GM19351 (cell line): ENCODE results near the gene SMG6.
"Not testable (repeated sequence)": the region's sequence is repeated elsewhere in the genome, so short reads cannot be mapped to it uniquely, and the experiment has no call there.

Experiments
- ATAC-seq: cut with Tn5 transposase; IDR thresholded peaks from one replicate; pipeline ENCODE4 v1.9.1; 2021; ENCODE audit warnings: mild to moderate bottlenecking, moderate library complexity; ENCODE audit not compliant: unreplicated experiment

The SMG6 gene

DNA sequence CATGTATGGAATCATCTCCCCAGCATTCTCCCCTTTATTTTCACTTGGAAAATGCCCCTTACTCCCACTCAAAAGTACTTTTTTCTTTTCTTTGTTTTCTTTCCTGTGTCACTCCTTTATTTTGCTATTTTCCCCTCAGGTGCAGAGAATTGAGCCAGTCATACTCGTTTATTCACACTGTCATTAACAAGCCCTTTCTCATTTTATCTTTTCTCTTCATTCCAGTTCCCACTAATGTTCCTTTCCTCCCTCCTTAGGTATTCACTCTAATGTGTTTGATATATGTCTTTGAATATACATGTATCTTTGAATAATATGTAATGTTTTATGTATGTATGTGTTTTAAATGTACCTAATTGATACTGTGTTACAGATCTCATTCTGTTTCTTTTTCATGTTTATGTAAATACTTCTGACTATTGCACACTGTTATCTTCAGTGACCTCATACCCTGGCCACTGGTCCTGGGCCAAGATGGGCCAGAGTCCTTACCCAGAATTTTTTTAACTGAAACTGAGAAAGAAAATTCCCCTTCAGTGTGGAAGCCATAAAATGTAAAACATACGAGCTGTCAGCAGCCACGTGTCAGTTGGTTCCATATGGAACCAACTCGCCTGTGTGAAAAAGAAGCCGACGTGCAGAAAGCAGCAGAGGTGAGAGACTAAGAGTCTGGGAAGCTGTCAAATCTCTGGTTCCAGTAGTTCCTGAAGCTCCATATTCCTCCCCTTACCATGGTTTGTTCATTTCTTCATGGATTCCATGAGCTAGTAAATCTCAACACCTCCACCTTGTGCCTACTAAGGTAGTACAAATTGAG is 6.0 kb upstream of the SMG6 start:
- no peak for ATAC-seq

DNA sequence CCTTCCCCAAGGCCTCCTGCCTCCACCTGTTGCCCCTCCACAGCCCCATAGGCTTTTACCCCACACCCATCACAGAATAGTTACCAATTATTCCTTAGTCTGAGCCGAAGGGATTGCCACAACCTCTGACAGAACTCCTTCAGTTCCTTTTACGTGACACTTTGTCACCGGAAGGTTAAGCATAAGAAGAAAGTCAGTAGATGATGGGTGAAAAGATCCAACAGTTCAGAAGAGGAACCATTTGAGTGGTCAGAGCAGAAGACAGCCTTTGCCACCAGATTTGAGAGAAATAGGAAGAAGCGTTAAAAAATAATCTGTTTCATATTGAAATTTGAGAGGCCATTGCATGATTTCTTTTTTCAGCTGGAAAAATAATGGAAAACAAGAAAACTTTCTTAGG is 1.3 kb upstream of the SMG6 start:
- ATAC-seq: no peak

DNA sequence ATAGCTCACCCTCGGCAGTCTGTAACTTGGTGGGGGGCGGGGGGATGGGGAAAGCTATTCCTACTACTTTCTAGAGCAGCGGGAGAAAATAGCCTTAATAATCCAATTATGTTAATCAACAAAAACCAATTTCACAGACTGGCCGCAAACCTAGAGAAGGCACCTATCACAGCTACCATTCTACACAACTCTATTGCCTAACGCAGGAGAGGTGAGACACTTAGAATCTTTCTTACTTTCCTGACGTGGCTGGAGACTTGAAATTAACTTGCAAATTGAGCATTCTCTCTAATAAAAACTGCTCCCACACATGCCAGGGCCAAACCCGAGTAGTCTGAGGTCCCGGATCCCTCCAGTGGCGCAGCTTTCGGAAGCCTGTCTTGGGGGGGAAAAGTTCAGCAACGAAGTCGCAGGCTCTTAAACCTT is 794 bp downstream of the SMG6 start:
- peak; percentile 10 for ATAC-seq

DNA sequence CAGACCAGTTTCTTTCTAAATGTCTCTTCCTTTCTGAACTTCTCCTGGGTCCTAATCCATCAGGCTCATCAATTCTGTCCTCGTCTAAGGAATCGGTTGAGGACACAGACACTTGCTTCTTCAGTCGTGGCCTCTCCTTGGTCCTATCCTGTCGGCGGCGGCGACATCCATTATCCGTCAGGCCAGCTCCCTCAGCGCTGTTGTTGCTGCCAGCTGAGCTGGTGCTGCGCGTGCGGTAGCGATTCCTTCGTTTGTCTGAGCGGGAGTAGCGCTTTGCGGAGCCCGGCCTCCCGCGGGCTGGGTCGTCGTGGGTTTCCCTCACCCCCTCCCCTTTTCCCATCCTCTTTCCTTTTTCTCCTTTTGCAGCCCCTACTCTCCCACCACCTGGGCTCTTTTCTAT is 3.8 kb downstream of the SMG6 start:
- ATAC-seq: no peak

DNA sequence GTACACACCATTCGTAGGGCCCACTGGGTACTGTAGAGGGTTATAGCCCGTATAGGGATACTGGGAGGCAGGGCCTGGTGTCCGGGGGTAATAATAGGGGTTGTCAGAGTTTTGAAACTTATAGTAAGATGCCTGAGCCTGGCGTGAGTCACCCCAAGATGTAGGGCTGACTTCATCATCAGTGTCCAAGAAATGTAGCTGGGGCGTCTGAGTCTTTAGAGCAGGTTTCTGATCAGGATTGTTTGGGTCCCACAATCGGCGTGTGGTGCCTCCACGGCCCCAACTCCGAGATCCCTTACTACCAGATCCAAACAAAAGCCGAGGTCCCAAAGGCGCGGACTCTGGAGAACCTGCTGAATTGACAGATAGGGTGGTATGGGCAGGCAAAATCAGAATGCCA is 4.4 kb downstream of the SMG6 start:
- ATAC-seq: no peak

DNA sequence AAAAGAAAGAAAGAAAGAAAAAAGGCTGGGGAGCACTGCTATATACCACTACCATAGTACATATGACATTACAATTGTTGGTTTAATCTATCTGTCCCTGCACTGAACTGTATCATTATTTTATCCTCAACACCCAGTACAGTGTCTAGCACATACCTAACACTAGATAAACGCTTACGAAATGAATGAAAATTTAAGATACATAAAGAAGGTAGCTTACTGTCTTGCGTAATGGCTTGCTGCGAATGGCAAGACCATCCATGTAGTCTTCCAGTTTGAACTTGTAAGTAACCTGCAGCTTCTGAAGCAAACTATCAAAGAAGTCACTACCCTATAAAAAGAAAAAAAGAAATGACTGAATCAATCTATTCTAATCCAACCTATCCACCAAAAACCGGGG is 6.6 kb downstream of the SMG6 start:
- ATAC-seq: no peak

DNA sequence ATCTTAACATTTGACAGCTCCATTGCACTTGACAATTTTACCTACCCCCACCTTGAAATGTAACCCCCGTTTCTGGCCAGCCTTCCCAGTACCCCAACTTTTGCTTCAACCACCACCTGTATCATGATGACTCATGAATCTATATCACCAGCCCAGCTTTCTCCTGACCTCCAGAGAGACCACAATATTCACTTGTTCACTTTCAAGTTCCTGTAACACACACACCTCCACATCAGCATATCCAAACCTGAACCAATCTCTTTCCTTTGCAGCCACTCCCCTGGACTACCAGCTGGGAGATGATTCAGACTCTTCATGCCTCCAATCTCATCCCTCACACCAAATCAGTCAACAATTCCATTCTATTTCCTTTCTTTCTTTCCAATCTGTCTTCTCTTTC is 8.0 kb downstream of the SMG6 start:
- ATAC-seq: no peak

DNA sequence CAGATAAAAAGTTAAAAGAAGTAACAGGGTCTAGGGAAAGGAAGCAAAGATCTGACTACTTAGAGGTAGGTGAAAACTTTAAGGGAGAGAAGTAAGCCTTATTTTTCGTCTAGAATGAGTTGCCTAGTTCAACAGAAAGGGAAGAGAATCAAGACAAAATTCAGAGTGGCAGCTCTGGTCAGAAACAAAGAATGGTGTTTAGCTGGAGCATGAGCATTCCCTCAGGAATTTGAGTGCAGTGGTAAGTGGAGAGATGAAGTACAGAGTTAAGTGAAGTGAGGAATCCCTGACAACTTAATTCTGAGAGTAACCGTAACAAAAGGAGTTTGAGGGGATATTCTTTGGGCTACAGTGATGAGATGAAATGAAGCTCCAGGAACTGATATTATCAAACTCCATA is 11.5 kb downstream of the SMG6 start:
- ATAC-seq: no peak

DNA sequence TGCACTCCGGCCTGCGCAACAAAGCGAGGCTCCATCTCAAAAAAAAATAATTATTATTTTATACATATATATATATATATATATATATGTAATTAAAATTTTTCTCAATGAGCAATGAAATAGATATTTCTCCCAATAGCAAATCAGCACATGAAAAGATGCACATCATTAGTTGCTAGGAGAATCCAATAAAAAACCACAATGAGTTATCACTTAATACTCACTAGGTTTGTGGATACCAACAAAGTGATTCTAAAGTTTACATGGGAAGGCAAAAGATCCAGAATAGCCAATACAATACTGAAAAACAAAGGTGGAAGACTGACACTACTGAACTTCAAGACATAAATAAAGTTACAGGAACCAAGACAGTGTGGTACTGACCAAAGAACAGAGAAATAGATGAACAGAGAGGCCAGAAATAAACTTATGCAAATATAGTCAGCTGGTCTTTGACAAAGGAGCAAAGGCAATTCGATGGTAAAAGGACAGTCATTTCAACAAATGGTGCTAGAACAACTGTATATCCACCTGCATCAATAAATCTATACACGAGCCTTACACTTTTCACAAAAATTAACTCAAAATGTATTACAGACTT is 13.6 kb downstream of the SMG6 start:
- ATAC-seq: no peak

DNA sequence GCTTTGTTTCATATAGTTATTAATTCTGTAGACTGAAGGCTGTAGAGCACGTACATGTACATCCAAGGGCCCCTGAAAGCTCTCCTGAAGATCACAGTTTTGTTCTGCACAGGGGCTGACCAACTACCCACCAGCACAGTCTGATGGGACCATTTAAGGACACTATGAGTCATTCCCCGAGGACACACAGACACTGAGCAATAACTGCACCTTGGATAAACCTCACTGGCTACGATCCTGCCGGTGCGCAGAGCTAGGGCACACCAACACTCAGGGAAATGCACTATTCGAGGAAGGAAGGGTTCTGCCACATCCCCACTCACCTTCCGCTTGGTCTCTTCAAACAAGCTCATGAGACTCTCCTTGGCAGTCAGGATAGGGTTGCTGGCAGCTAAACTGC is 20.3 kb downstream of the SMG6 start:
- no peak for ATAC-seq

DNA sequence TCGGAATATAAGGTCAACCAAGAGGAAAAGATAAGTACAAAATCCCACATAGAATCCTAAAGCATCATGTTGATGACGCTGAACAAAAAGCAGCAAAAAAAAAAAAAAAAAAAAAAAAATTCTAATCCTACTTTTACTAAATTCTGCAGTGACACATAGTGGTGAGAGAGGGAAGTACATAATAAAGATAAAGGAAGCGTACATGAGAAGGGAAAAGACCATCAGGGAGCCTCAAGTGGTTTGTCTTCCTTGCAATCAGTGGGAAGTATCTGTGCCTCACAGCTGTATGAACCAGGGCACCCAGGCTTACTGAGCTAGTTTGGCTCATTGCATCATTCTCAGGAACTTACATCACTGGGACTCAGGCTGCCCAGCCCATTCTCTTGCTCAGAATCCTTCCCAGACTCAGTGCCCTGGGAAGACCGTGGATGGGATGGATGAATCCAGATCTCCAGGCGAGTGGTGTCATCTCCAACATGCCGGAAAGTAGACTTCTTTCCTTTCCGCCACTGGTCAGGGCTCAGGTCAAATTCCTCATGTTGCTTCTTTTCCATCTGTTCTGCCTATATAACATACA is 21.2 kb downstream of the SMG6 start:
- no peak for ATAC-seq

DNA sequence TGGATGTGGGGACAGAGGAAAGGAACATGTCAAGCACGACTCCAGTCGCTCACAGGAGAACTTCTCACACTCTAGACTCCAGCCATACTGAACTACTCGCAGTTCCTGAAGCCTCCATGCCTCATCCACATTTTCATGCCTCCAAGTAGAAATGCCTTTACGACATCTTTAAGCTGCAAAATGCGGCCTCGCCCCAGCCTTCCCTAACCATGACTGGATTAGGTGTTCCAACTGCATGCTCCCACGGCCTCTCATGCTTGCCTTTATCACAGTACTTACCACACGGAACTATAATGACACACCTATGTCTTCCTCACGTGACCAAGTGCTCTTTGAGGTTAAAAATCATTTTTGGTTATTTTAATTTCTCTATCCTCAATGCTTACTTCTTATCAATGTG is 23.9 kb downstream of the SMG6 start:
- no peak for ATAC-seq

DNA sequence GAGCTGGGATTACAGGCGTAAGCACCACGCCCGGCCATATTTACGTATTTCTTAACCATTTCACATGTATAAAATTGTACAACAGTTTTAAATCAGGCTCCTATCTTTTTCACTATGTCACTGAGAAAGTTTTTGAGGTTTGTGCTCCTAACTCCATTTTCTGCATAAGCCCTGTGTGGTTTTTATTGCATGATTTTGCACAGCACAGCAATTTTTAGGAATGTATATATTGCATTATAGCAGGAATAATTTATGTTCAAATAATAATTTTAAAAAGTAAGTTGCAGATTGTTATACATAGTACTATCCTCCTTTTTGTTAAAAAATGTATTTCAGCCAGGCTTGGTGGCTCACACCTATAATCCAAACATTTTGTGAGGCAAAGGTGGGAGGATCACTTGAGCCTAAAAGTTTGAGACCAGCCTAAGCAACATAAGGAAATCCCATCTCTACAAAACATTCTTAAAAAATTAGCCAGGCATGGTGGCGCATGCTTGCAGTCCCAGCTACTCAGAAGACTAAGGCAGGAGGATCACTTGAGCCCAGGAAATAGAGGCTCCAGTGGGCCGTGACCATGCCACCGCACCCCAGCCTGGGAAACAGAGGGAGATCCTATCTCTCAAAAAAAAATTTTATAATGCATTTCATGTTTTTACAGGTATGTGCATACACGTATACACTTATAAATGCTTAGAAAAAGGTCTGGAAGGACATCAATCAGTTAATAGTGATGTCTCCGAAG is 26.0 kb downstream of the SMG6 start:
- ATAC-seq: no peak

DNA sequence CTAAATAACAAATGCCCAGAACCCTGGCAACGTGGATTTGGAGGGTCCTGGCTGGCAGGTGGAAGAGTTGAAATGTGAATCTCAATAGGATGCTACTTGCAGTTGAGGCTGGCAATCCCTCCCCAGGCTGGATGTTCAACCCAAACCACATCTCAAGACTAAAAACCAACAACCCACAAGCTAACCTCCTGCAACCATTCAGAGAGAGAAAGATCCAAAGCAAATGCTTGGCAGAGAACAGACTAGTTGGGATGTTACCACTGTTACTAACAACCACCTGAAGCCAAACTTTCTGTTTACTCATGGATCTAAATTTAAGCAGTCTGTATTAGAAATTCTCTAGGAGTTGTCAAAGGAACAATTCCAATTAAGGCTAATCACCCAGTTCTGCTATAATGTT is 27.9 kb downstream of the SMG6 start:
- ATAC-seq: no peak

DNA sequence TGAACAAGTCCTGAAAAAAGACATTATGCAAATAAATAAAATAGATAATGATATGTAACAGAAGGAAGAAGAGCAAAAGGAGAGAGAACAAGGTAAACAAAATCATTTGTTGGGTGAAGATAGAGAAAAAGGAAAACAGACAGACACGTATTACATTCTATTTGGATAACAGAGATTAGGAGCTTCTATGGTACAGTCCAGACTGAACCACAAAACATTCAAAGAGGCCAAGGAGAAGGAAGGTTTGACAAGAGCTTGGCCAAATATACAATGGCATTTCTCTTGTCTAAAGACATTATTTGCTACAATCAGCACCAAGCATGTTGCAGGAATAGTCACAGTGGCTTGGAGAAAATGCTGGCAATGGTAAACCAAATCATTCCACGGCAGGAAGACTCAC is 29.2 kb downstream of the SMG6 start:
- no peak for ATAC-seq

DNA sequence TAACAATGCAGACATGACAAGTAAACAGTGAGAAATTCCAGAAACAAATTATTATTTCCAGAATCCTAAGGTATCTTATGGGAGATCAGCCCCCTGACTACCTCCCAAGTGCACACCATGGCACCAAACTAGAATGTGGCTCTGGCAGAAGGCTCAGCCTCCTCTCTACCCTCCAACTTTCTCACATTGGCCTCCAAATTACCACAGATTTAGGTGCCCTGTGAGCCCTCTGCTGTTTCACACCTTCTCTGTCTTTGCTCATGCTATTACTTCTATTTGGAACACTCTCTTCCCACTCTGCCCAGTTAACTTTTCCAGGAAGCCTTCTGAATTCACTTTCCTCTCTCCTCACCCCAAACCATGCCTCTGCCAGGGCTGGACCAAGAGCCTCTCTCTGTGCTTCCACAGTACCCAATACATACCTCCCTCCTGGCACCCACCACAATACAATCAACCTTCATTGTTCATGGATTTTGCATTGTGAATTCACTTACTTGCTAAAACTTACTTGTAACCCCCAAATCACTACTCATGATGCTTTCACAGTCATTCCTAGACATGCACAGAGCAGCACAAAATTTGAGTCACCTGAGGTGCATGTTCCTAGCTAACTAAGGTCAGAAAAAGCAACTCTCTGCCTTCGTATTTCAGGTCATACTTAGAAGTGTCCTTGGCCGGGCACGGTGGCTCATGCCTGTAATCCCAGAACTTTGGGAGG is 31.4 kb downstream of the SMG6 start:
- no peak for ATAC-seq

DNA sequence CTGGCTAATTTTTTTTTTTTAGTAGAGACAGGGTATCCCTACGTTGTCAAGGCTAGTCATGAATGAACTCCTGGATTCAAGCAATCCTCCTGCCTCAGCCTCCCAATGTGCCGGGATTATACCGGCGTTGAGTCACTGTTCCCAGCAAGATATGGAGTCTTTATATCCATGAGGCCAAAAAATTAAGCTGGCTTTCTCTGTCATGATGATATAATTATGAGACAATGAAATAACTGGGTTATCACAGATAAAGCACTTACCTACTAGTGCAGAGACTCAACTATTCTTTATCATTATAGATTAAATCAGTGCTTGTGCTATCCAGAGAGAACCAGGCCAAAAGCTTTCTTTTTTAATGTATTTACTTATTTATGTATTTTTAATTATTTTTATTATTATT is 36.2 kb downstream of the SMG6 start:
- no peak for ATAC-seq

DNA sequence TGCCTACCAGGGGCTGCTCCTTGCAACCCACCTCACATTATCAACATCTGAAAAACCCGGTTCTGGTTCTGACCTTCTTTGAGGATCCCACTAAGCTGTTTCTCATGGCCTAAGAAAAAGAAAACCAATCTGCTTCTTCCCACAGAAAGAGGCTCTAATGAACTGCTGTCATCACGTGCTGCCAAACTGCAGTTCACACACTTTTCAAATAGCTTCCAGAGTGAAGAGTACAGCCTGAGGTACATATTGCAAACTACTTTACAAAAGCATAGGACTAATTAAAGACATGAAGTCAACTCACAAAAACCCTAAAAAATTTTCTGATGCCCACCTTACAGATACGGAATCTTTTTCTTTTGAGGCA is 36.7 kb downstream of the SMG6 start:
- ATAC-seq: peak; percentile 23

DNA sequence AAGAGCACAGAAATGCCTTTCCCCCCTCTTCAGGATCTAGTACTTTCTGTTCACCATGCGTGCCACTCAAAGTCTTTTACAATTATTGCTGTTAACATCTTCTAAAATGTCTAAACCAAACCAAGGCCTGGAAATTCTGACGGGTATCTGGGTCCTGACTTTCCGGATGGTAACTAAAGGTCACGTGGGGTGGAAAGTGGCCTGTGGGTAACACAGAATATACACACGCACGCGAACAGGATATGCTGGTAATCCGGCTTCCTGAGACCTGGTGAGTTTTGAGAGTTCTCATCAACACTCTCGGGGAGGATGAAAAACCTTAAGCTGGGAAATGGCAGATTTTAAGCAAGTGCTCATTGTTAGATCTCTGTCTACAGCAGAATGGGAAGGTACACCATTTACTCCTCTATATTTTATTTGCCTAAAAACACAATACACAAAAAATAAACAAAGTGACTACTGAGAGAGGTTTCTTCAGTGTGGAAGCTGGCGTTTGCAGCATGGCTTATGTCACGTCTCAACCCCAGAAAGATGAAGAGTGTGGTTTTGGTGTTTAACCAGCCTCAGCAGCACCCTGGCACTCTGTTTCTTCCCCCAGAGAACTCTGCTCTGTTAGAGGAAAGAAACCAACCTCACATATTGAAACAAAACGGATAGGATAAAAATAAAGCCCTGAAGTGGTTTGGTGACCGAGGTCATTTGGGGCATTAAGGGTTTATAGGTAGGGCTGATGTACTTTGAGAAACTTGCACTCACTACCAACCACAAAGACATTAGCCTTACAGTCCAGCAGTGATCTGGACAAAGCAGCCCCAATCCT is 37.3 kb downstream of the SMG6 start:
- peak; percentile 71 for ATAC-seq

DNA sequence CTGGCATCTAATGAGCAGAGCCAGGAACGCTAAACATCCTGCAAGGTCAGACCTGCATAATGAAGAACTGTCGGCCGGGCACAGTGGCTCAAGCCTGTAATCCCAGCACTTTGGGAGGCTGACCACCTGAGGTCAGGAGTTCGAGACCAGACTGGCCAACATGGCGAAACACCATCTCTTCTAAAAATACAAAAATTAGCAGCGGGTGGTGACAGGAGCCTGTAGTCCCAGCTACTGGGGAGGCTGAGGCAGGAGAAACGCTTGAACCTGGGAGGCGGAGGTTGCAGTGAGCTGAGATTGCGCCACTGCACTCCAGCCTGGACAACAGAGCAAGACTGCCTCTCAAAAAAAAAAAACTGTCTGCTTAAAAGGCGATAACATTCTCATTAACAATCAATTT is 38.4 kb downstream of the SMG6 start:
- not testable (repeated sequence) for ATAC-seq
